Hepatocyte (in vitro differentiated cells): ENCODE data around the gene ENOX1. TPM values are rescaled to one million over a fixed set of nuclear protein-coding genes. Genes with fewer than 3 reads are reported as not detected.

ENCODE experiments used
- DNase-seq: peaks from one replicate; pipeline ENCODE4 v3.0.0-alpha.2; 2016; ENCODE audit warnings: low spot score
- H2AFZ ChIP-seq: fragments of 200-600 bp; sonication (generic); 2 replicates; pipeline ENCODE4 v1.6.0; 2016; ENCODE audit warnings: antibody characterized with exemption, mild to moderate bottlenecking
- H3K27ac ChIP-seq: fragments of 200-600 bp; sonication (generic); 2 replicates; pipeline ENCODE4 v1.5.1; 2016; ENCODE audit warnings: mild to moderate bottlenecking
- H3K27me3 ChIP-seq: fragments of 200-600 bp; sonication (generic); 2 replicates; pipeline ENCODE4 v1.6.1; 2016
- H3K36me3 ChIP-seq: fragments of 200-600 bp; sonication (generic); replicated peaks from 2 replicates; pipeline ENCODE4 v1.5.1; 2016; ENCODE audit warnings: low read depth; ENCODE audit not compliant: insufficient read depth
- H3K4me1 ChIP-seq: fragments of 200-600 bp; sonication (generic); 2 replicates; pipeline ENCODE4 v1.5.1; 2016; ENCODE audit warnings: mild to moderate bottlenecking, moderate library complexity; ENCODE audit not compliant: insufficient read depth
- H3K4me2 ChIP-seq: fragments of 200-600 bp; sonication (generic); 2 replicates; pipeline ENCODE4 v1.6.0; 2016
- H3K4me3 ChIP-seq: fragments of 200-600 bp; sonication (generic); 2 replicates; pipeline ENCODE4 v1.5.1; 2016; ENCODE audit warnings: mild to moderate bottlenecking
- H3K79me2 ChIP-seq: fragments of 200-600 bp; sonication (generic); 2 replicates; pipeline ENCODE4 v1.6.0; 2017; ENCODE audit warnings: mild to moderate bottlenecking
- H3K9me2 ChIP-seq: fragments of 200-600 bp; sonication (generic); replicated peaks from 2 replicates; pipeline ENCODE4 v1.6.0; 2017; ENCODE audit warnings: mild to moderate bottlenecking; ENCODE audit not compliant: insufficient read depth
- H3K9me3 ChIP-seq: fragments of 200-600 bp; sonication (generic); 2 replicates; pipeline ENCODE4 v1.5.1; 2016; ENCODE audit warnings: low read depth, mild to moderate bottlenecking
- H4K20me1 ChIP-seq: fragments of 200-600 bp; sonication (generic); 2 replicates; pipeline ENCODE4 v1.6.0; 2016; ENCODE audit warnings: mild to moderate bottlenecking; ENCODE audit not compliant: insufficient read depth, poor library complexity, severe bottlenecking
- CTCF ChIP-seq: fragments of 200-600 bp; sonication (generic); IDR thresholded peaks from 2 replicates; pipeline ENCODE4 v1.5.1; 2016; ENCODE audit warnings: antibody characterized with exemption, mild to moderate bottlenecking; ENCODE audit not compliant: poor library complexity
- EZH2 ChIP-seq: fragments of 200-600 bp; sonication (generic); IDR thresholded peaks from 2 replicates; pipeline ENCODE4 v1.6.1; 2016; ENCODE audit warnings: antibody characterized with exemption, mild to moderate bottlenecking, borderline replicate concordance
- EZH2phosphoT487 ChIP-seq: fragments of 200-600 bp; sonication (generic); IDR thresholded peaks from one replicate; pipeline ENCODE4 v1.6.1; 2018; ENCODE audit warnings: antibody characterized with exemption, mild to moderate bottlenecking, low read depth, moderate library complexity; ENCODE audit not compliant: unreplicated experiment, severe bottlenecking
- WGBS: methylation state at CpG from one replicate; pipeline ENCODE4 v1.1.6; 2016; ENCODE audit warnings: low lambda C conversion rate; ENCODE audit errors: missing lambda C conversion rate; 5-methylcytosine and 5-hydroxymethylcytosine counted together
- polyA plus RNA-seq: library from polyadenylated mRNA; unstranded; fragments of >200 nt; fragmentation: Nextera tagmentation; extraction: Ambion mirVana; gene quantifications from 2 replicates; pipeline ENCODE4 v1.2.1, GENCODE V29; 2016
- total RNA-seq: library from RNA; depleted of rRNA; stranded (reverse); fragments of >200 nt; gene quantifications from 2 replicates; pipeline ENCODE4 v1.2.3, GENCODE V29; 2014

ENOX1 gene
- total and polyA plus RNA-seq, 2 experiments from 2014 or later: 2.4 to 4.0 TPM

GRCh38 chr13:43650882-43651281, 135.9 kb downstream of the ENOX1 start:
- H3K79me2 ChIP-seq: no peaks in the 10 kb centered on the region
- no peak overlapping the region for H3K4me2 ChIP-seq
- H3K9me2 ChIP-seq: no peaks in the 10 kb centered on the region
- no peak for TF ChIP-seq EZH2phosphoT487
- no peak for TF ChIP-seq EZH2
- no peak for TF ChIP-seq CTCF
- H4K20me1 ChIP-seq: no peaks in the 10 kb centered on the region
- H3K36me3 ChIP-seq: no peaks in the 10 kb centered on the region
- no peak overlapping the region for H2AFZ ChIP-seq
- 98% methylated on average over 4 of the region's 4 CpGs for WGBS
- H3K27ac ChIP-seq: no peak overlapping the region
- H3K9me3 ChIP-seq: no peaks in the 10 kb centered on the region
- no peaks in the 10 kb centered on the region for H3K4me1 ChIP-seq
- no peak for DNase-seq
- H3K4me3 ChIP-seq: no peak overlapping the region
- H3K27me3 ChIP-seq: no peaks in the 10 kb centered on the region

- no peaks in the 10 kb centered on the region for H3K27me3 ChIP-seq
These were observed 138.0 kb downstream of the ENOX1 start for GRCh38 chr13:43648733-43649132.

GRCh38 chr13:43647471-43647870, 139.3 kb downstream of the ENOX1 start:
- Histone ChIP-seq H3K79me2 (no peaks in the 10 kb centered on the region), H3K27me3 (no peaks in the 10 kb centered on the region), H3K36me3 (no peaks in the 10 kb centered on the region), H3K4me1 (no peaks in the 10 kb centered on the region), H3K4me3 (no peak overlapping the region), H4K20me1 (no peaks in the 10 kb centered on the region), H3K9me3 (no peaks in the 10 kb centered on the region), H2AFZ (no peak overlapping the region), H3K9me2 (no peaks in the 10 kb centered on the region), H3K4me2 (no peak overlapping the region), H3K27ac (no peak overlapping the region)
- no peak for DNase-seq
- no peak for TF ChIP-seq EZH2
- TF ChIP-seq EZH2phosphoT487: no peak
- TF ChIP-seq CTCF: no peak
- 35% methylated on average over 2 of the region's 2 CpGs for WGBS

More at GRCh38 chr13:43648733-43649132, 138.0 kb downstream of the ENOX1 start:
- no peaks in the 10 kb centered on the region for H3K4me1 ChIP-seq
- H3K9me3 ChIP-seq: no peaks in the 10 kb centered on the region
- H3K27ac ChIP-seq: no peak overlapping the region
- H3K79me2 ChIP-seq: no peaks in the 10 kb centered on the region
- TF ChIP-seq EZH2: no peak
- no peak for TF ChIP-seq EZH2phosphoT487
- TF ChIP-seq CTCF: no peak
- H3K4me2 ChIP-seq: no peak overlapping the region
- no peaks in the 10 kb centered on the region for H4K20me1 ChIP-seq
- WGBS: 81% methylated on average over 5 of the region's 5 CpGs
- H2AFZ ChIP-seq: no peak overlapping the region
- DNase-seq: no peak
- H3K36me3 ChIP-seq: no peaks in the 10 kb centered on the region
- no peaks in the 10 kb centered on the region for H3K9me2 ChIP-seq
- no peak overlapping the region for H3K4me3 ChIP-seq

DNA sequence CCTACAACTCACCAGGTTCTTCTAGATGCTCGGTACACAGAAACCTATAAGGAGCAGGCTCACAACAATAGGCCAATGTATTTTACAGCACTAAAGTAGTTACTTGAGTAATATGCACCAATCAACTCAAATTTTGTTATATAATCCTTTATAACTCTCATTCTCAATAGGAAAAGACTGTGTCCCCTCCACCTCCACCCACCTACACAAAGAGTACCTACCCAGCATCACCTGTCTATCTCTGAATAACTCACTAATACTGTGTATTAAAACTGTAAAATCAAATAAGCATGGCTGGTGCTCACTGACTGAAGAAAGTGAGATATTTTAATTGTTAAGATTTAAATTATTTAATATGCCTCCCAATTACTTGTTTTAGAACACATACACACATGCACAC, 146.3 kb downstream of the ENOX1 start:
- Histone ChIP-seq H2AFZ (no peak overlapping the region), H3K27ac (no peak overlapping the region), H3K27me3 (no peaks in the 10 kb centered on the region), H3K4me3 (no peak overlapping the region), H3K9me2 (no peaks in the 10 kb centered on the region), H3K9me3 (no peaks in the 10 kb centered on the region), H3K79me2 (no peaks in the 10 kb centered on the region), H4K20me1 (no peaks in the 10 kb centered on the region), H3K36me3 (no peaks in the 10 kb centered on the region), H3K4me2 (no peak overlapping the region), H3K4me1 (no peaks in the 10 kb centered on the region)
- WGBS: 95% methylated on average over 1 of the region's 1 CpG
- no peak for TF ChIP-seq EZH2phosphoT487
- TF ChIP-seq CTCF: no peak
- TF ChIP-seq EZH2: no peak
- DNase-seq: no peak
